Measurements from ENCODE around the gene ATXN3.

DNA sequence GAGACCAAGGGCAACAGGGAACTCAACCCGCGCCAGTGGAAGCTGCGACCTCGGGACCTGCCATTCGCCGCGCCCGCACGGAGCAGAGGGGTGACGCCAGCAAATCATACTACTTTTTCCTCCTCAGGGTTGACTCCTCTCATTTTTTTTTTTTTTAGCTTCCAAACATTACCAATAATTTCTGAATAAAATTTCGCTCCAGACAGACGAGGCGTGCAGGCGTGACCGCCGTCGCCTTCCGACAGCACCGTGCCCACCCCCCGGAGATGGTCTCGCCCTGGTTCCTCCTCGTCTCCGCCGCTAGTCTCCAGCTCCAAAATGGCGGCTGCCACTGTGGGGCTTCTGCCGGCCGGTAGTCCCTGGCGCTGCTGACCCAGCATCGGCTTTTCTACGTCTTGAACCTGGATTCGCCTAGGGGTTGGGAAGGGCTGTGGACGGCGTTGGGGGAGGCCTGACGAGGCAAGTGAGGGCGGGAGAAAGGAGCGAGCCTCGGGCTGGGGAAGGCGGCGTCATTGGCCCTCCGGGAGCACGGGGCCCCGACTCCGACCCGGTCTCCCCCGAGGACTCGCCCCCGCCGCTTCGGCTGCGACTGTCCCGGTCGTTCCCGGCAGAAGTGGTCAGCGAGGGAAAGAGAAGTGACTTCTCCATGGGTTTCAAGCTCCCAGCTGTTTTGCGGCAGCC is 15.4 kb upstream of the ATXN3 start, which contains the start of the genes CPSF2 and NDUFB1:
- TF ChIP-seq GATA2 (IDR thresholded peaks at IDR 0.05; ENCODE audit: low read depth, low read length) (no peak), GATA3 (IDR thresholded peaks at IDR 0.05; ENCODE audit: low read depth, low read length) (no peak)
